Measurements from ENCODE around the gene ARFGEF3.
"Not testable (repeated sequence)": the region's sequence is repeated elsewhere in the genome, so short reads cannot be mapped to it uniquely, and the experiment has no call there.

- TF ChIP-seq EZH2 (IDR thresholded peaks at IDR 0.05); POLR2AphosphoS5 (IDR thresholded peaks at IDR 0.05; ENCODE audit: borderline replicate concordance, low read depth, low read length); FOXP2 (optimal IDR thresholded peaks at IDR 0.05; ENCODE audit: control extremely low read depth, extremely low read length, insufficient read depth): not testable (repeated sequence)
Measured at GRCh38 chr6:138288428-138289085, 126.8 kb downstream of the ARFGEF3 start.
